Astrocyte of the spinal cord (primary cell): ENCODE measurements around the gene PRKG1.

Experiments used
- DNase-seq: peaks from one replicate; pipeline ENCODE4 v3.0.0; 2011; ENCODE audit warnings: low read depth, low spot score
- H3K4me3 ChIP-seq: 2 replicates; pipeline ENCODE4 v1.5.1; 2011; ENCODE audit warnings: low read depth, mild to moderate bottlenecking, low read length, moderate library complexity
- CTCF ChIP-seq: IDR thresholded peaks from 2 replicates; pipeline ENCODE4 v1.5.1; 2012; ENCODE audit warnings: low read depth, mild to moderate bottlenecking, low read length, inconsistent platforms
- in situ Hi-C: cut with HindIII; loops from 2 replicates; pipeline ENCODE4 v1.10.0; 2017; ENCODE audit warnings: low sequenced_read_pairs

The PRKG1 gene

GRCh38 chr10:51375790-51376189 lies 301.5 kb downstream of the PRKG1 start:
- DNase-seq = no peak
- H3K4me3 ChIP-seq = no peak overlapping the region
- in situ Hi-C loops = no loop called here
- no peak for TF ChIP-seq CTCF

- no peak overlapping the region for H3K4me3 ChIP-seq
- TF ChIP-seq CTCF = no peak
- no peak for DNase-seq
- in situ Hi-C loops = no loop called here
These were observed 303.0 kb downstream of the PRKG1 start for GRCh38 chr10:51377070-51377931.

GRCh38 chr10:51377932-51378599 lies 303.8 kb downstream of the PRKG1 start:
- no peak for TF ChIP-seq CTCF
- no peak overlapping the region for H3K4me3 ChIP-seq
- DNase-seq = no peak
- in situ Hi-C loops = no loop called here

GRCh38 chr10:51382181-51382580 lies 307.9 kb downstream of the PRKG1 start:
- no peak for DNase-seq
- H3K4me3 ChIP-seq = no peak overlapping the region
- TF ChIP-seq CTCF = no peak
- in situ Hi-C loops = no loop called here

- no peak for DNase-seq
- in situ Hi-C loops = no loop called here
- no peak for TF ChIP-seq CTCF
- H3K4me3 ChIP-seq = no peak overlapping the region
These were observed 310.7 kb downstream of the PRKG1 start for GRCh38 chr10:51384971-51385370.

GRCh38 chr10:51386248-51386885 lies 312.1 kb downstream of the PRKG1 start:
- no peak overlapping the region for H3K4me3 ChIP-seq
- TF ChIP-seq CTCF = no peak
- in situ Hi-C loops = no loop called here
- no peak for DNase-seq
